ENCODE measurements around the gene ST8SIA4.

ST8SIA4 gene

GRCh38 chr5:100903039-100903887 lies at the start of gene ST8SIA4:
ST8SIA4 (minus strand) TSS chr5:100903282; CDS start chr5:100902955, 327 bp downstream.
- peak; percentile 84 to 85 for DNase-seq (ENCODE audit: low read depth in 2 of 2)

- DNase-seq (ENCODE audit: low read depth in 2 of 2): no peak
Observed at GRCh38 chr5:100950985-100951384, 47.9 kb upstream of the ST8SIA4 start.

- no peak for DNase-seq (ENCODE audit: low read depth in 2 of 2)
Observed at GRCh38 chr5:100913298-100913697, 10.2 kb upstream of the ST8SIA4 start.

GRCh38 chr5:100909034-100909433 lies 6.0 kb upstream of the ST8SIA4 start:
- no peak for DNase-seq (ENCODE audit: low read depth in 2 of 2)

- no peak for DNase-seq (ENCODE audit: low read depth in 2 of 2)
Observed at GRCh38 chr5:100905259-100905914, 2.3 kb upstream of the ST8SIA4 start.

- DNase-seq (ENCODE audit: low read depth in 2 of 2): peak; percentile 24 to 40
Observed at GRCh38 chr5:100904259-100904861, 1.3 kb upstream of the ST8SIA4 start.

GRCh38 chr5:100902440-100903038 lies 543 bp downstream of the ST8SIA4 start:
- DNase-seq (ENCODE audit: low read depth in 2 of 2): no peak

GRCh38 chr5:100901821-100902341 lies 1.2 kb downstream of the ST8SIA4 start:
- peak; percentile 28 to 39 for DNase-seq (ENCODE audit: low read depth in 2 of 2)

GRCh38 chr5:100900796-100901781 lies 2.0 kb downstream of the ST8SIA4 start:
- peak; percentile 87 for DNase-seq (ENCODE audit: low read depth in 2 of 2)

GRCh38 chr5:100900142-100900795 lies 2.8 kb downstream of the ST8SIA4 start:
- DNase-seq (ENCODE audit: low read depth in 2 of 2): peak in 1 of 2 experiments; percentile 43

- no peak for DNase-seq (ENCODE audit: low read depth in 2 of 2)
Observed at GRCh38 chr5:100899675-100900074, 3.4 kb downstream of the ST8SIA4 start.

- no peak for DNase-seq (ENCODE audit: low read depth in 2 of 2)
Observed at GRCh38 chr5:100898504-100899346, 4.4 kb downstream of the ST8SIA4 start.

GRCh38 chr5:100896054-100896453 lies 7.0 kb downstream of the ST8SIA4 start:
- DNase-seq (ENCODE audit: low read depth in 2 of 2): no peak

- no peak for DNase-seq (ENCODE audit: low read depth in 2 of 2)
Observed at GRCh38 chr5:100890461-100891008, 12.5 kb downstream of the ST8SIA4 start.

GRCh38 chr5:100889896-100890295 lies 13.2 kb downstream of the ST8SIA4 start:
- DNase-seq (ENCODE audit: low read depth in 2 of 2): no peak

- DNase-seq (ENCODE audit: low read depth in 2 of 2): no peak
Observed at GRCh38 chr5:100889165-100889743, 13.8 kb downstream of the ST8SIA4 start.

- DNase-seq (ENCODE audit: low read depth in 2 of 2): no peak
Observed at GRCh38 chr5:100877274-100877673, 25.8 kb downstream of the ST8SIA4 start.

GRCh38 chr5:100872408-100873190 lies 30.5 kb downstream of the ST8SIA4 start:
- peak in 1 of 2 experiments; percentile 8 for DNase-seq (ENCODE audit: low read depth in 2 of 2)
